H54 (cell line): ENCODE data around the gene OPHN1.

ENCODE experiments used
- DNase-seq: peaks from one replicate; pipeline ENCODE4 v3.0.0; 2011; ENCODE audit warnings: low spot score, mixed read lengths; ENCODE audit not compliant: insufficient read length
- FAIRE-seq: peaks from 3 replicates; lab custom pipeline; 2011; peaks lifted over from hg19 to GRCh38; lab: Jason Lieb, UNC
- POLR2A ChIP-seq: IDR thresholded peaks from 2 replicates; pipeline ENCODE4 v1.6.1; 2011; ENCODE audit warnings: low read depth, mild to moderate bottlenecking, low read length

Gene OPHN1

DNA sequence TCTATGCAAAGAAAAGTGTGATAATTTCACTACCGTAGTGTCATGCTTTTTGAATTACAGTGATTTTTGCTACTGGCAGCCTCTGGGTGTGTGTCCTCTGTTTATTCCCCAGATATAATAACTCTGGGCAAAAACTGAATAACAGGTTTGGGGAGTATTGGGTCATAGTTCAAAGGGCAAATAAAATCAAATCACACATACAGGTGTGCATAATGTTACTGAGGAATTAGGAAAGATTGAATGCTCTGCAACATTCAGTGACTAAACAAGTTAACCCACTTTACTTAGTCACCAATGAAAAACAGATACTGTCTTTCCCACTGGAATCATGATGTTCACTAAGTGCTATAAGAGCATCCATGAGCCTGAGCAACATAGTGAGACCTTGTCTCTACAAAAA, 224.3 kb downstream of the OPHN1 start:
- DNase-seq (no peak), FAIRE-seq (no peak)
- TF ChIP-seq POLR2A: no peak

DNA sequence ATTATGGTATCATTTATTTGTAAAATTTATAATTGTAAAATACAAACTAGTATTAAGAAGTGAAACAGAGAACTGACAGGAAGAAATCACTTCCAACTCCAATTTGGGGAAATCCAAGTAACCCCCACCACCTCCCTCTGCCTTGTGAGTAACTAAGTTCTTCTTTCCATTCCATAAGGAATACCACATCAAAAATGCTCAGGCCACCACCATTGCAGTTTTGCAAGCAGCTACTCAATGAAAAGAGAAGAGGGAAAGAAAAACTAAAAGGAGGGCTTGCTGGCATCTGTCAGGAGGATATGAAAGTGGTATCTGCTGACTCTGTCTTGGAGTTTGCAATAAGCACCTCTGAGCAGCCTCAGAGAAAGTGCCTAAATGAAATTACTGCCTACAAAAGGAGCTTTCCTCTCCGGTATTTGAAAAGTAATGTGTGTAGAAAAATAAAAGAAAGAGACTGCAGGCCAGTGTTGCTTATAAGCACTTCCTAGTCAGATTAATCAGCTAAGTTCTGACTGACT, 228.7 kb downstream of the OPHN1 start:
- DNase-seq (no peak), FAIRE-seq (no peak)
- no peak for TF ChIP-seq POLR2A

- TF ChIP-seq POLR2A: no peak
- FAIRE-seq: no peak
- no peak for DNase-seq
Observed at GRCh38 chrX:68203646-68204045, 229.6 kb downstream of the OPHN1 start.

- DNase-seq (no peak), FAIRE-seq (no peak)
- TF ChIP-seq POLR2A: no peak
Observed at GRCh38 chrX:68203211-68203610, 230.1 kb downstream of the OPHN1 start.

DNA sequence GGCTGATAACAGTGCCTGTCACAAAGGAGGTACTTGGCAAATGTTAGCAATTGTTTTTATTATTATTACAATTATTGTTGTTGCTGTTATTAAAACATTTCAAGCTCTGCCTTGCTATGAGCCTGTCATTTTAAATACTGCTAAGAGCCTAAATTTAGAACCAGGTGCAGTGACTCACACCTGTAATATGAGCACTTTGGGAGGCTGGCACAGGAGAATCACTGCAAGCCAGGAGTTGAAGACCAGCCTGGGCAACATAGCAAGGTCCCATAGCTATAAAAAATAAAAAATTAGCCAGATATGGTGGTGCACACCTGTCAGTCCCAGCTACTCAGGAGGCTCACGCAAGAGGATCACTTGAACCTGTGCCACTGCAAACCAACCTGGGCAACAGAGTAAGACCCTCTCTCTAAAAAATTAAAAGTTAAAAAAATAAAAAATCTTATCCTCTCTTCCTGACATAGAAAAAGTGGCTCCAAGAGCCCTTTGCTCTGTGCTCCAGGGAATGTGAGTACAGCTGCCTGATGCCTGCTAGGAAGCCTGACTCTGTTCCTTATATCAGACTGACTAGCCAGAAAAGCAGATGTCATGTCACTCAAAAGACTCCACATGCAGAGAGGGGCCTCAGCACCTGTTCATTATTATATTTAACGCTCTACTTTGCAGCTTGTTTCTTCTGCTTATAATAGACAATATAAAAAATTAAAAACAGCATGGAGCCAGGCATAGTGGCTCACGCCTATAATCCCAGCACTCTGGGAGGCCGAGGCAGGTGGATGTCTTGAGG, 234.0 kb downstream of the OPHN1 start:
- no peak for DNase-seq
- FAIRE-seq: no peak
- TF ChIP-seq POLR2A: no peak

DNA sequence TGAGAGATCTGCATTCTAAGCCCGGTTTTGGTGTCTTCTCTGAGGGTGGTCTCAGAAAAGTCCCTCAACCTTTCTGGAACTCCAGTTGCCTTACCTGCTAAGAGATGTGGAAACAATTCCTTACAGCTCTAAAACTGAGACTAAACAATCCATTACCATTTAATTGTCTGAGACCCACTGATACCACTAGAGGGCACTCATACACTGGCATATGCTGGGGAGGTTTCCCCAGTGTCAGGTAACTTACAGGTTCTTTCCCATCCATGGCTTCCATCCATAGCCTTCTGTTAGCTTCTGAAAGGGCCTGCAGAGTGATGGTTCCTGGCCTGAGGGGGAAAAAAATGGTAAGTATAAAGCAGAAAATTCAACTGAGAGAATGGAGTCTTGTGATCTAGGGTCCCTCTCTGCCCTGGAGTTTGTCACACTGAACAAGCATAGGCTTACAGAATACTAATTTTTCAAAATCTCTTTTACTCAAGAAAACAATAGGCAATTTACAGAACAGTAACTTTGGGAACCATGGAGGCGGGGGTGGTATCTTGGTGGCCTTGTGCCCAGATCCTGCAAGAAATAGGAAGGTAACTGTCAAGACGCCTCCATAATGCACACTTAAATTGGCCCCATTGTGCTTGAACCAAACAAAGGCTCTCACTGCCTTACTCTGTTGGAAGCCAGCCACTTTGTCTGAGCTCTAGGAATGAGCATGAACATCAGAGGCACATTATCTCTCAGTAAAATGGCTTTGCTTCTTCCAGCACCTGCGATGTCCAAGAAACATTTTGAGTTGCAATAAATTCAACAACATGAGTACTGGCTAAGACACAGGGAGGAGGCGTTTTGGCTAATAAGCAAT, 236.1 kb downstream of the OPHN1 start:
- FAIRE-seq (peak; percentile 90), DNase-seq (peak; percentile 40)
- no peak for TF ChIP-seq POLR2A

DNA sequence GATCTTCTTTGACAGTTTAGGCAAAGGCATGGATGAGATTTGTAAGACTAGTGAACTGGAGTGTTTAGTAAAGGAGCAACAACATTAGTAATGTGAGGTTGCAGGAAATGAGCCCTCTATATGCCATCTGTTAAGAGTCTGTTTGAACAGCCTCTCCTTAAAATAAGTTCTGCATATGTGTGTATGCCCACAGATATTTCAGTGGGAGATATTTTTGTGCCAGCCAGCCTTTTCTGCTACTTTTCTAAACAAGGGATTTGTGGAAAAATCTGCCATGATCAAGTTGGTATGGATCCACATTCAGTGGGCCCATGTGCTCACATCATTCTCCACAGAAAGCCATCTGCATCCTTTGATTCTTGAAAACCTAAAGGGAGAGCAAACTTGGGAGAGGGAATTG, 237.7 kb downstream of the OPHN1 start:
- no peak for DNase-seq
- no peak for FAIRE-seq
- TF ChIP-seq POLR2A: no peak

- no peak for FAIRE-seq
- DNase-seq: no peak
- no peak for TF ChIP-seq POLR2A
Observed at GRCh38 chrX:68193786-68194185, 239.5 kb downstream of the OPHN1 start.

DNA sequence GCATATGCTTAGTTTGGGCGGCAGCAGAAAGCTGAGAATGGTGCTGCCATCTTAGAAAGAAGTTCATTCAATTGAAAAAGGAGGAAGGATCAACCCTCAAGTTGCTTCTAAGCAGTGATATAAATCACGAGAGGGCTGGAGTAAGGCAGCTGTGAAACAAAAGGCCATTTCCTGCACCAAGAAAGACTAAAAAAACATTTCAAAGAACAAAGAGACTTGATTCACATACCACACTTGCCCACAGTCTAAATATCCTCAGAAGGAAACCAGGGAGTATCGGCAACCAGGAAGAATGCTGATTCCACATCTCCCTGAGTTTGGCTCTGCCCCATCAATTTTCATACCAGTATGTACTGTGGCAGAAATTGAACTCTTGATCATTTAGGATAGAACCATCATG, 240.1 kb downstream of the OPHN1 start:
- no peak for TF ChIP-seq POLR2A
- FAIRE-seq (no peak), DNase-seq (no peak)

GRCh38 chrX:68190799-68191198, 242.5 kb downstream of the OPHN1 start:
- no peak for TF ChIP-seq POLR2A
- FAIRE-seq: no peak
- DNase-seq: no peak

DNA sequence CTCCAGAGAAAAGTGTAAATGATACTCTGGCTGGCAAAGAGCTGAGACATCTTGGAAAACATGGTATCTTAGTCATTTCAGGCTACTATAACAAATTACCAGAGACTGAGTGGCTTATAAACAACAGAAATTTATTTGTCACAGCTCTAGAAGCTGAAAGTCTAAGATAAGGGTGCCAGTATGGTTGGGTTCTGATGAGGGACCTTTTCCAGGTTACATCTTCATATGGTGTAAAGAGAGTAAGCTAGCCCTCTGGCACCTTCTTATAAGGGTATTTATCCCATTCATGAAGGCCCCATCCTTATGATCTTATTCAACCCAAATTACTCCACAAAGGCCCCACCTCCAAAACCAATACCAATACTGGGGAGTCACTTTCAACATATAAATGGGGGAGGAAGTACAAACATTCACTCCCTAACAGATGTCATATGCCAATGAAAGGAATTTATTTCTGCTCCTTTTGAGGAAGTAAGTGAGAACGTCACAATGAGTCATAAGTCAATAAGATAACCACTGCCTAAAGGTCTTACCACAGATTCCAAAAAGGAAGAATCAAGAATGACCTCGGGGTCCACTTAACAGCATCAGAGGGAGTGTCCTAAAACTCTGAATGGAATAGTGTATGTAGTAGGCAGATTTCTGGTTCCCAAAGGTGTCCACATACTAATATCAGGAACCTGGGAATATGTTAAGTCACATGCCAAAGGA, 246.6 kb downstream of the OPHN1 start:
- DNase-seq (peak; percentile 4), FAIRE-seq (peak; percentile 61)
- no peak for TF ChIP-seq POLR2A

DNA sequence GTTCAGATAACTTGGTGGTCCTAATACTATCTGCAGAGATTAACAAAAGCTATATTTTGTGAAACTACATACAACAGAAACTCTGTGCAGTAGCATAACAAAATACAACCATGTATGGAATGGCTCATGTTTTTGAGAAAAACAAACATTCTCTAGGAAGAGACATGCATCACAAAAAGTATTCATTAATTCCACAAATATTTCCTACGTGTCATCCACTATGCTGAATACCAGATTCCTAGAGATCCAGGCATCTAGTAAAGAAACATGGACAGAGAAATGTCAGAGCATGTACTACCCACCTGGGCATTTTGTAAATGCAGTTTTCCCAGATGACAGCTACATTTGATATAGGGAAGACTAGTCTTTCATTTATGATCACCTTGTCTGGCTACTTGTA, 248.1 kb downstream of the OPHN1 start:
- DNase-seq (no peak), FAIRE-seq (no peak)
- no peak for TF ChIP-seq POLR2A

DNA sequence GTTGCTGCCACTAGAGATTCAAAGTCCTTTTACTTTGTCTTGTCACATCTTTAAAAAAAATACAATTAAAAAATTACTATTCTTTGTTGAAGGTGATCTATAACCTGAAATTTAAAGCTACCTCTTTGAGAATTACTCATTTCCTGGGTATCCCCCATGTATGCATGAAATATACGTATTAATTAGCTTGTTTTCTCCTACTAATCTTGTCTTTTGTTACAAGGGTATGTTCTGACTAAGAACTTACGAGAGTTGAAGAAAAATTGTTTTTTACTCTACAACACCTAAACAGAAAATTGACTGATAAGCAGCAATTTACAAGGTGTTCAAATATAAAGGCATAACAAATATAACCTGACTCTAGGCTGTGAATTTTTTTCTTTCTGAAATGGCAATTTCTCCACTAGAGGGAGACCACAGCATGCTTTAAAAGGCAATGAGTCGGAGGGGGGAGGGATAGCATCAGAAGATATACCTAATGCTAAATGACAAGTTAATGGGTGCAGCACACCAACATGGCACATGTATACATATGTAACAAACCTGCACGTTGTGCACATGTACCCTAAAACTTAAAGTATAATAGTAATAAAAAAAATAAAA, 249.6 kb downstream of the OPHN1 start:
- no peak for FAIRE-seq
- no peak for TF ChIP-seq POLR2A
- DNase-seq: no peak
